ENCODE results near the gene SLC4A11.

GRCh38 chr20:3193806-3194616, 45.0 kb downstream of the SLC4A11 start:
- TF ChIP-seq, protein P1, sequence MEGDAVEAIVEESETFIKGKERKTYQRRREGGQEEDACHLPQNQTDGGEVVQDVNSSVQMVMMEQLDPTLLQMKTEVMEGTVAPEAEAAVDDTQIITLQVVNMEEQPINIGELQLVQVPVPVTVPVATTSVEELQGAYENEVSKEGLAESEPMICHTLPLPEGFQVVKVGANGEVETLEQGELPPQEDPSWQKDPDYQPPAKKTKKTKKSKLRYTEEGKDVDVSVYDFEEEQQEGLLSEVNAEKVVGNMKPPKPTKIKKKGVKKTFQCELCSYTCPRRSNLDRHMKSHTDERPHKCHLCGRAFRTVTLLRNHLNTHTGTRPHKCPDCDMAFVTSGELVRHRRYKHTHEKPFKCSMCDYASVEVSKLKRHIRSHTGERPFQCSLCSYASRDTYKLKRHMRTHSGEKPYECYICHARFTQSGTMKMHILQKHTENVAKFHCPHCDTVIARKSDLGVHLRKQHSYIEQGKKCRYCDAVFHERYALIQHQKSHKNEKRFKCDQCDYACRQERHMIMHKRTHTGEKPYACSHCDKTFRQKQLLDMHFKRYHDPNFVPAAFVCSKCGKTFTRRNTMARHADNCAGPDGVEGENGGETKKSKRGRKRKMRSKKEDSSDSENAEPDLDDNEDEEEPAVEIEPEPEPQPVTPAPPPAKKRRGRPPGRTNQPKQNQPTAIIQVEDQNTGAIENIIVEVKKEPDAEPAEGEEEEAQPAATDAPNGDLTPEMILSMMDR (IDR thresholded peaks at IDR 0.05; ENCODE audit: insufficient read depth, low read length, poor library complexity, severe bottlenecking) = no peak
- no peak for TF ChIP-seq EZH2phosphoT487 (conservative IDR thresholded peaks at IDR 0.05; ENCODE audit: low read length)
